Measurements from ENCODE around the gene GATA2.
A peak's percentile ranks its signal among the peaks of the same experiment; 100 is the strongest.

Gene GATA2

GRCh38 chr3:128502712-128503111 is 9.7 kb upstream of the GATA2 start:
- DNase-seq (ENCODE audit: low read depth in 2 of 3, low spot score in 1 of 3) = no peak

- no peak for DNase-seq (ENCODE audit: low read depth in 2 of 3, low spot score in 1 of 3)
Observed at GRCh38 chr3:128501431-128501830, 8.4 kb upstream of the GATA2 start.

- DNase-seq (ENCODE audit: low read depth in 2 of 3, low spot score in 1 of 3) = no peak
Observed at GRCh38 chr3:128500556-128500955, 7.6 kb upstream of the GATA2 start.

GRCh38 chr3:128499724-128500275 is 6.8 kb upstream of the GATA2 start:
- DNase-seq (ENCODE audit: low read depth in 2 of 3, low spot score in 1 of 3) = no peak

- DNase-seq (ENCODE audit: low read depth in 2 of 3, low spot score in 1 of 3) = no peak
Observed at GRCh38 chr3:128498901-128499530, 6.0 kb upstream of the GATA2 start.

- DNase-seq (ENCODE audit: low read depth in 2 of 3, low spot score in 1 of 3) = no peak
Observed at GRCh38 chr3:128498127-128498626, 5.2 kb upstream of the GATA2 start.

- peak; percentile 42 to 57 (median 56) for DNase-seq (ENCODE audit: low read depth in 2 of 3, low spot score in 1 of 3)
Observed at GRCh38 chr3:128497305-128498126, 4.5 kb upstream of the GATA2 start.

- DNase-seq (ENCODE audit: low read depth in 2 of 3, low spot score in 1 of 3) = no peak
Observed at GRCh38 chr3:128496602-128497304, 3.8 kb upstream of the GATA2 start.

GRCh38 chr3:128496019-128496601 is 3.1 kb upstream of the GATA2 start:
- DNase-seq (ENCODE audit: low read depth in 2 of 3, low spot score in 1 of 3) = no peak

GRCh38 chr3:128495435-128495970 is 2.5 kb upstream of the GATA2 start:
- no peak for DNase-seq (ENCODE audit: low read depth in 2 of 3, low spot score in 1 of 3)

GRCh38 chr3:128494367-128494650 is 1.3 kb upstream of the GATA2 start:
- no peak for DNase-seq (ENCODE audit: low read depth in 2 of 3, low spot score in 1 of 3)

- DNase-seq (ENCODE audit: low read depth in 2 of 3, low spot score in 1 of 3) = no peak
Observed at GRCh38 chr3:128493570-128494366, 767 bp upstream of the GATA2 start.

GRCh38 chr3:128491941-128492670 is 895 bp downstream of the GATA2 start:
- DNase-seq (ENCODE audit: low read depth in 2 of 3, low spot score in 1 of 3) = no peak

- no peak for DNase-seq (ENCODE audit: low read depth in 2 of 3, low spot score in 1 of 3)
Observed at GRCh38 chr3:128491691-128491940, 1.4 kb downstream of the GATA2 start.

GRCh38 chr3:128490915-128491690 is 1.9 kb downstream of the GATA2 start:
- no peak for DNase-seq (ENCODE audit: low read depth in 2 of 3, low spot score in 1 of 3)

GRCh38 chr3:128490650-128490914 is 2.4 kb downstream of the GATA2 start:
- no peak for DNase-seq (ENCODE audit: low read depth in 2 of 3, low spot score in 1 of 3)

GRCh38 chr3:128489927-128490649 is 2.9 kb downstream of the GATA2 start:
- DNase-seq (ENCODE audit: low read depth in 2 of 3, low spot score in 1 of 3) = no peak

- DNase-seq (ENCODE audit: low read depth in 2 of 3, low spot score in 1 of 3) = no peak
Observed at GRCh38 chr3:128489674-128489926, 3.4 kb downstream of the GATA2 start.
